ENCODE data around the gene SPRR2G. TPM values are rescaled to one million over a fixed set of nuclear protein-coding genes. Genes with fewer than 3 reads are reported as not detected.
A peak's percentile ranks its signal among the peaks of the same experiment; 100 is the strongest.
"Not testable (repeated sequence)": the region's sequence is repeated elsewhere in the genome, so short reads cannot be mapped to it uniquely, and the experiment has no call there.

The SPRR2G gene
- total RNA-seq, 1 experiment from 2014 or later = not detected

DNA sequence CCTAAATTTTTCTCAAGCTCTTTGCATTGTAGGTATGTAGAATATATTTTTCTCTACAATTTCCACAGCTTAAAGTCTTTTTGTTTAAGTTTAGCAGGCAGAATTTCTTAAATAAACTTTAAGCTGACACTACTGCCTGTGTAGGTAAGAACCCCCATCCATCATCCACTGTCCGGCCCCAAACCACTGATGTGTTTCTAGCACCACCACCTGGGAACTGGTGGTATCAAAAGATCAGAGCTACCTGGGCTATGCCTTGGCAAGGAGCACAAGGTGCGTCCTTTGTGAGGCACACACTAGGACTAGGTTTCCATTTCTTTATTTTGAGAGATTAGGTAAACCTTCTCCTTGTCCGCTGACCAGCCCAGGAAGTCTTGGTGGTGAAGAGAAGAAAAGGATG is 42.0 kb upstream of the SPRR2G start:
- intact Hi-C loops (cut with micrococcal nuclease; ENCODE audit: unreplicated experiment) = loop anchor here (1.0 to 5.0 kb wide), 3 partner anchors 160 to 323 kb away; no protein-coding TSS in a partner anchor
- no peaks in the 10 kb centered on the region for H3K4me1 ChIP-seq (replicated peaks; ENCODE audit: insufficient read depth)
- no TSS peak for BruUV-seq (replicated peaks)
- no peak overlapping the region for H2AFZ ChIP-seq
- DNase-seq = peak in 1 of 2 experiments; percentile 24
- no peak overlapping the region for H3K27ac ChIP-seq
- CTCF ChIA-PET = interaction anchor here (0.5 to 1.8 kb wide), 7 partner anchors 267 to 446 kb away, joined by 3 to 7 read pairs (median 4); partner anchors contain the start of gene IVL
- no peak overlapping the region for H3K4me2 ChIP-seq
- no peaks in the 10 kb centered on the region for H3F3A ChIP-seq (ENCODE audit: insufficient read depth, low read depth)
- TF ChIP-seq, protein P1, sequence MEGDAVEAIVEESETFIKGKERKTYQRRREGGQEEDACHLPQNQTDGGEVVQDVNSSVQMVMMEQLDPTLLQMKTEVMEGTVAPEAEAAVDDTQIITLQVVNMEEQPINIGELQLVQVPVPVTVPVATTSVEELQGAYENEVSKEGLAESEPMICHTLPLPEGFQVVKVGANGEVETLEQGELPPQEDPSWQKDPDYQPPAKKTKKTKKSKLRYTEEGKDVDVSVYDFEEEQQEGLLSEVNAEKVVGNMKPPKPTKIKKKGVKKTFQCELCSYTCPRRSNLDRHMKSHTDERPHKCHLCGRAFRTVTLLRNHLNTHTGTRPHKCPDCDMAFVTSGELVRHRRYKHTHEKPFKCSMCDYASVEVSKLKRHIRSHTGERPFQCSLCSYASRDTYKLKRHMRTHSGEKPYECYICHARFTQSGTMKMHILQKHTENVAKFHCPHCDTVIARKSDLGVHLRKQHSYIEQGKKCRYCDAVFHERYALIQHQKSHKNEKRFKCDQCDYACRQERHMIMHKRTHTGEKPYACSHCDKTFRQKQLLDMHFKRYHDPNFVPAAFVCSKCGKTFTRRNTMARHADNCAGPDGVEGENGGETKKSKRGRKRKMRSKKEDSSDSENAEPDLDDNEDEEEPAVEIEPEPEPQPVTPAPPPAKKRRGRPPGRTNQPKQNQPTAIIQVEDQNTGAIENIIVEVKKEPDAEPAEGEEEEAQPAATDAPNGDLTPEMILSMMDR (conservative IDR thresholded peaks at IDR 0.05) = peak; percentile 84
- no peak for TF ChIP-seq EZH2 (IDR thresholded peaks at IDR 0.05; ENCODE audit: low read depth)
- no peaks in the 10 kb centered on the region for H3K79me2 ChIP-seq (ENCODE audit: low read depth)
- no peaks in the 10 kb centered on the region for H3K36me3 ChIP-seq (ENCODE audit: low read depth)
- peaks cover 15% of the 10 kb centered on the region; the same call in 1 of the 2 replicates for H3K27me3 ChIP-seq (ENCODE audit: insufficient read depth, low read depth)
- 0 out of 2 replicates have a peak, but pooled peaks cover 3% of the 10 kb centered on the region for H3K9me2 ChIP-seq (ENCODE audit: insufficient read depth)
- POLR2A ChIA-PET (ENCODE audit: unreplicated experiment) = no interaction called here
- H4K20me1 ChIP-seq (ENCODE audit: insufficient read depth) = no peaks in the 10 kb centered on the region
- H3K4me3 ChIP-seq = no peak overlapping the region
- H3K9me3 ChIP-seq (ENCODE audit: insufficient read depth, low read depth) = no peaks in the 10 kb centered on the region

DNA sequence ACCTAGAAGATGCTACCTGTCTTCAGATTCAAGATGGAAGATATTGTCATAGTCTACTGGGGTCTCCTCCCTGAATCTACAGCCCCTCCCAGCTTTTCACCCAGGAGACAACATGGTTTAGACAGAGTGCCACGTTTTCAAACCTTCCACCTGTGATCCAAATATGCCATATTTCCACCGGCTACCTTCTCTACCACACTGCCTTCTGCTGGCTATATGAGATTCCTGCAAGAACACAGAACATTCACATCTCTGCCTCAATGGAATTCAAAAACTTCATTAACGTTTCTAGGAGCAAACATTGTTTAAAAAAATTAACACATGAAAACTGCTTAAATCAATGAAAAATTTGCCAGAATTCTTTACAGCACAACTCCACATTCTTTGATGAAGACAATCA is 39.7 kb upstream of the SPRR2G start:
- Histone ChIP-seq H3K9me2 (ENCODE audit: insufficient read depth) (no peaks in the 10 kb centered on the region), H3K4me1 (replicated peaks; ENCODE audit: insufficient read depth) (no peaks in the 10 kb centered on the region), H3K4me3 (no peak overlapping the region), H4K20me1 (ENCODE audit: insufficient read depth) (no peaks in the 10 kb centered on the region), H3K9me3 (ENCODE audit: insufficient read depth, low read depth) (no peaks in the 10 kb centered on the region), H3K36me3 (ENCODE audit: low read depth) (no peaks in the 10 kb centered on the region), H3K27ac (no peak overlapping the region), H2AFZ (no peak overlapping the region), H3K4me2 (no peak overlapping the region), H3K27me3 (ENCODE audit: insufficient read depth, low read depth) (no peaks in the 10 kb centered on the region; the same call in 1 of the 2 replicates), H3F3A (ENCODE audit: insufficient read depth, low read depth) (no peaks in the 10 kb centered on the region), H3K79me2 (ENCODE audit: low read depth) (no peaks in the 10 kb centered on the region)
- ChIA-PET POLR2A (ENCODE audit: unreplicated experiment) (no interaction called here), CTCF (no interaction called here)
- no peak for TF ChIP-seq EZH2 (IDR thresholded peaks at IDR 0.05; ENCODE audit: low read depth)
- TF ChIP-seq, protein P1 (conservative IDR thresholded peaks at IDR 0.05) = peak; percentile 76
- BruUV-seq (replicated peaks) = no TSS peak
- DNase-seq = no peak
- intact Hi-C loops (cut with micrococcal nuclease; ENCODE audit: unreplicated experiment) = loop anchor here (5.0 kb wide), 1 partner anchor 273 kb away; no protein-coding TSS in a partner anchor

DNA sequence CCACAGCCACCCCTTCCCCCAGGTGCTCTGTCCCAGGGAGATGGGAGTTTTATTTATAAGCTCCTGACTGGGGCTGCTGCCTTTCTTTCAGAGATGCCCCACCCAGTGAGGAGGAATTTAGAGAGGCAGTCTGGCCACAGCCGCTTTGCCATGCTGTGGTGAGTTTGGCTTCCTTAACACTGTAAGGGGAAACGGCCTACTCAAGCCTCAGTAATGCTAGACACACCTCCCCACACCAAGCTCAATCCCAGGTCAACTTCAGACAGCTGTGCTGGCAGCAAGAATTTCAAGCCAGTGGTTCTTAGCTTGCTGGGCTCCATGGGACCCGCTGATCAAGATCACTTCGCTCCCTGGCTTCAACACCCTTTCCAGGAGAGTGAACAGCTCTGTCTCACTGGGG is 37.6 kb upstream of the SPRR2G start:
- H3K4me3 ChIP-seq; POLR2A ChIA-PET (ENCODE audit: unreplicated experiment); intact Hi-C loops (cut with micrococcal nuclease; ENCODE audit: unreplicated experiment); H3K9me3 ChIP-seq (ENCODE audit: insufficient read depth, low read depth); H3K27ac ChIP-seq; H3K79me2 ChIP-seq (ENCODE audit: low read depth); H4K20me1 ChIP-seq (ENCODE audit: insufficient read depth); H3K36me3 ChIP-seq (ENCODE audit: low read depth); H3K4me2 ChIP-seq; H3K4me1 ChIP-seq (replicated peaks; ENCODE audit: insufficient read depth); H2AFZ ChIP-seq; H3K27me3 ChIP-seq (ENCODE audit: insufficient read depth, low read depth); H3K9me2 ChIP-seq (ENCODE audit: insufficient read depth); H3F3A ChIP-seq (ENCODE audit: insufficient read depth, low read depth); BruUV-seq (replicated peaks): not testable (repeated sequence)
- peak in 1 of 2 experiments; percentile 6 for DNase-seq
- CTCF ChIA-PET = interaction anchor here (0.7 kb wide), 1 partner anchor 318 kb away, joined by 3 read pairs; no protein-coding TSS in a partner anchor

DNA sequence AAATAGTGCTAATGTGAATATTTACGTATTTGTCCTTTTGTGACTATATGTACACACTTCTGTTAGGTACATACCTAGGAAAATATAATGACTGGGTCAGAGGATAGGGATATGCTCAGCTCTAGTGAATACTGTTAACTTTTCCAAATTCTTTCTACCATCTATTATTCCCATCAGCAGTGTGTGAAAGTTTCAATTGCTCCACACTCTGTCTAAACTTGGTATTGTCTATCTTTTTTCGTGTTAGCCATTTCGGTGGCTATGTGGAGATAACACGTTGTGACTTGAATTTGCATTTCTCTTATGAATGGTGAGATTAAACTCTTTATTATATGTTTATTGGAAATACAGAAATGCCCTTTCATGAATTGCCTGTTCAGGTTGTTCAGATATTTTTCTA is 29.9 kb upstream of the SPRR2G start:
- no peaks in the 10 kb centered on the region for H4K20me1 ChIP-seq (ENCODE audit: insufficient read depth)
- no peaks in the 10 kb centered on the region for H3K27me3 ChIP-seq (ENCODE audit: insufficient read depth, low read depth)
- H3K4me2 ChIP-seq = no peak overlapping the region
- DNase-seq = no peak
- H2AFZ ChIP-seq = no peak overlapping the region
- H3K36me3 ChIP-seq (ENCODE audit: low read depth) = no peaks in the 10 kb centered on the region
- TF ChIP-seq, protein P1 (conservative IDR thresholded peaks at IDR 0.05) = peak; percentile 23; the same call in 1 of the 2 replicates
- TF ChIP-seq EZH2 (IDR thresholded peaks at IDR 0.05; ENCODE audit: low read depth) = no peak
- no peaks in the 10 kb centered on the region for H3K79me2 ChIP-seq (ENCODE audit: low read depth)
- H3K27ac ChIP-seq = no peak overlapping the region
- no peaks in the 10 kb centered on the region for H3K9me2 ChIP-seq (ENCODE audit: insufficient read depth)
- no peaks in the 10 kb centered on the region for H3K4me1 ChIP-seq (replicated peaks; ENCODE audit: insufficient read depth)
- CTCF ChIA-PET = no interaction called here
- BruUV-seq (replicated peaks) = no TSS peak
- POLR2A ChIA-PET (ENCODE audit: unreplicated experiment) = no interaction called here
- no peak overlapping the region for H3K4me3 ChIP-seq
- intact Hi-C loops (cut with micrococcal nuclease; ENCODE audit: unreplicated experiment) = no loop called here
- no peaks in the 10 kb centered on the region for H3F3A ChIP-seq (ENCODE audit: insufficient read depth, low read depth)
- no peaks in the 10 kb centered on the region for H3K9me3 ChIP-seq (ENCODE audit: insufficient read depth, low read depth)
